GM10266 (cell line): ENCODE measurements around the gene STXBP5L.
"Not testable (repeated sequence)": the region's sequence is repeated elsewhere in the genome, so short reads cannot be mapped to it uniquely, and the experiment has no call there.

Source experiments
- DNase-seq: peaks from one replicate; pipeline ENCODE4 v3.0.0; 2012; ENCODE audit errors: extremely low spot score
- TF ChIP-seq, protein P1 (sequence below): IDR thresholded peaks from 2 replicates; pipeline ENCODE4 v1.5.1; 2012; ENCODE audit warnings: mild to moderate bottlenecking, low read depth; ENCODE audit not compliant: control insufficient read depth, insufficient read depth; ENCODE audit errors: missing control alignments

STXBP5L gene

DNA sequence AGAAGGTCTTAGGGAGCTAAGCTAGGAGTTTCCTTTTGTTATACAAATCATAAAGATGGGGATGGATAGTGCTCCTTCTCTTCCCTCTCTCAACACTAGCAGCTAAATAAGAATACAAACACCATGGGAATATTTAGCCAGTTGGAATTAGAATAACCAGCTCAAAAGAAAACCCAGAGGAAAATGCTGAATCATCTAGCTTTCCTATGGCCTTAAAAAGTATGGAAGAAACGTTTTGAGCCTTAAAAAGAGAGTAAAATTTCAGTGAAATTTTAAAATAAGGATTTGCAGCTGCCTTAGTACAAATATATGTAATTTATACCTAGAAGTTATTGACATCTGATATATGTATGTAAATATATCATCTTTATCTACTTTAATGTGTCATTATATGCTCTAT, 245.8 kb downstream of the STXBP5L start:
- TF ChIP-seq, protein P1, sequence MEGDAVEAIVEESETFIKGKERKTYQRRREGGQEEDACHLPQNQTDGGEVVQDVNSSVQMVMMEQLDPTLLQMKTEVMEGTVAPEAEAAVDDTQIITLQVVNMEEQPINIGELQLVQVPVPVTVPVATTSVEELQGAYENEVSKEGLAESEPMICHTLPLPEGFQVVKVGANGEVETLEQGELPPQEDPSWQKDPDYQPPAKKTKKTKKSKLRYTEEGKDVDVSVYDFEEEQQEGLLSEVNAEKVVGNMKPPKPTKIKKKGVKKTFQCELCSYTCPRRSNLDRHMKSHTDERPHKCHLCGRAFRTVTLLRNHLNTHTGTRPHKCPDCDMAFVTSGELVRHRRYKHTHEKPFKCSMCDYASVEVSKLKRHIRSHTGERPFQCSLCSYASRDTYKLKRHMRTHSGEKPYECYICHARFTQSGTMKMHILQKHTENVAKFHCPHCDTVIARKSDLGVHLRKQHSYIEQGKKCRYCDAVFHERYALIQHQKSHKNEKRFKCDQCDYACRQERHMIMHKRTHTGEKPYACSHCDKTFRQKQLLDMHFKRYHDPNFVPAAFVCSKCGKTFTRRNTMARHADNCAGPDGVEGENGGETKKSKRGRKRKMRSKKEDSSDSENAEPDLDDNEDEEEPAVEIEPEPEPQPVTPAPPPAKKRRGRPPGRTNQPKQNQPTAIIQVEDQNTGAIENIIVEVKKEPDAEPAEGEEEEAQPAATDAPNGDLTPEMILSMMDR: no peak
- no peak for DNase-seq

DNA sequence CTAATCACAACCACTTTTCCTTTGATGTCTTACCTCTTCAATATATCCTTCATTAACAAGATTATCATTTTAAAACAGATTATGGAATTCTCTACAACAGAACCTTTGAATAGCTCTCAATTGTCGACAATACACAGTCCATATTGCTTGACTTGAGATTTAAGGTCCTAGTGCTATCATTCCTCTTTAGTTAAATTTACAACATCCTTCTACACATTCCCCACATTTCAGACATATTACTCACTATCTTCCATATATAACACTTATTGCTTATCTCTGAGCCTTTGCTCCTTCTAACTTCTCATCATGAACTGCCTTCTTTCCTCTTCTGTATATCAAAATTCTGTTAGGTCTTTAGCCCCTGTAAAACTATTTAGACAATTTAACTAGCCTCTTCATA, 247.0 kb downstream of the STXBP5L start:
- TF ChIP-seq, protein P1: no peak

DNA sequence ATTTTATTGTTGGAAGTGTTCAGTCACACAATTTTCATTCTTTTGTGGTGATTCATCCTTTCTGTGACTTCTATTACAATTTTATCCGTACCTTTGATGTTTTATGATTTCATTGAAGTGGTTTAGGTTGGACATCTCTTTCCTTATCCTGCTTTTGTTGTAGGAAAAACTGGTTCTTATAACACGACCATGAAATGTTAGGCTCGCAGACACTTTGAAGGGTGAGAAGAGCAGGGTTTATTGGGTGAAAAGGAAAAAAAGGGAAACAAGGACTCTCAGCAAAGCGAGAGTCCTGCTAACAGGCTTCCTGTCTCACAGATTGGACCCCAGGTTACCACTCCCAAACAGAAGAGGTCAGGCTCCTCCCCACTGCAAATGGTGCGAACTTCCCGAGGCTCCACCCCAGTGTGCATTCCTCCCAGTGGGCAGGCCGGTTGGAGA, 257.4 kb downstream of the STXBP5L start:
- DNase-seq: no peak
- TF ChIP-seq, protein P1: no peak

More for the DNA sequence above, 247.0 kb downstream of the STXBP5L start:
- no peak for DNase-seq

DNA sequence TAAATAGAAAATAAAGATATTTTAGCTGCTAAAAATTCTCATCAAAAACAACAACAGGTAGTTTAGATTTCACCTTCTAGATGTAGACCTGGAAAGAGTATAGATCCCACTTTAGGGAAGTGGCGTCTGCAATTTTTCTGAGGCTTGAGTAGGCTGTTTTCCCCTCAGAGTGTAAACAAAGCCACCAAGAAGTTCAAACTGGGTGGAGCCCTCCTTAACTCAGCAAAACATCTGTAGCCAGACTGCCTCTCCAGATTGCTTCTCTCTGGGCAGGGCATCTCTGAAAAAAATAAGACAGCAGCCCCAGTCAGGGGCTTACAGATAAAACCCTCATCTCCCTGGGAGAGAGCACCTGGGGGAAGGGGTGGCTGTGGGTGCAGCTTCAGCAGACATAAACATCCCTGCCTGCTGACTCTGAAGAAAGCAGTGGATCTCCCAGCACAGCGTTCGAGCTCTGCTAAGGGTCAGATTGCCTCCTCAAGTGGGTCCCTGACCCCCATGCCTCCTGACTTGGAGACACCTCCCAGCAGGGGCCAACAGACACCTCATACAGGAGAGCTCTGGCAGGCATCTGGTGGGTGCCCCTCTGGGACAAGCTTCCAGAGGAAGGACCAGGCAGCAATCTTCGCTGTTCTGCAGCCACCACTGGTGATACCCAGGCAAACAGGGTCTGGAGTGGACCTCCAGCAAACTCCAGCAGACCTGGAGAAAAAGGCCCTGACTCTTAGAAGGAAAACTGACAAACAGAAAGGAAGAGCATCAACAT, 259.6 kb downstream of the STXBP5L start:
- TF ChIP-seq, protein P1: no peak
- DNase-seq: no peak

DNA sequence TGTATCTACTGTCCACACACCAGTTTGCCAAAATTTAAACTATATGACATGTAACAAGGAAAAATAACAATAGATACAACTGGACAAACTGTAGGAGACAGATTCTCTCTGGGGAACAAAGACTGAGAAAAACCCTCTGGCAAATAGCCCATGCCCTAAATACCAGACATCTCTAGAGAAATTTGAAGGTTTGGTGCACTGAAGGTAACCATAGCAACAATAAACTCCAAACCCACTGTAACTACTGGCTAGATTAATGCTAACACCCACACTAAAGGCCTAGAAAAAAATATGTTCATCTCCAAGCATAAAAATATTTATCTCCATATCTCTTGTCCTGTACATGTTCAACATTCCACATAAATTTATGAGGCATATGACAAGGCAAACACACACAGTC, 267.1 kb downstream of the STXBP5L start:
- DNase-seq: no peak
- TF ChIP-seq, protein P1: no peak

DNA sequence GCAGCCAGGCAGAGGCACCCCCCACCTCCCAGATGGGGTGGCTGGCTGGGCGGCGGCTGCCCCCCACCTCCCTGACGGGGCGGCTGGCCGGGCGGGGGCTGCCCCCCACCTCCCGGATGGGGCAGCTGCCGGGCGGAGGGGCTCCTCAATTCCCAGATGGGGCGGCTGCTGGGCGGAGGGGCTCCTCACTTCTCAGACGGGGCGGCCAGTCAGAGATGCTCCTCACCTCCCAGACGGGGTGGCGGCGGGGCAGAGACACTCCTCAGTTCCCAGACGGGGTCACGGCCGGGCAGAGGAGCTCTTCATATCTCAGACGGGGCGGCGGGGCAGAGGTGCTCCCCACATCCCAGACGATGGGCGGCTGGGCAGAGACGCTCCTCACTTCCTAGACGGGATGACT, 282.6 kb downstream of the STXBP5L start:
- DNase-seq: not testable (repeated sequence)

DNA sequence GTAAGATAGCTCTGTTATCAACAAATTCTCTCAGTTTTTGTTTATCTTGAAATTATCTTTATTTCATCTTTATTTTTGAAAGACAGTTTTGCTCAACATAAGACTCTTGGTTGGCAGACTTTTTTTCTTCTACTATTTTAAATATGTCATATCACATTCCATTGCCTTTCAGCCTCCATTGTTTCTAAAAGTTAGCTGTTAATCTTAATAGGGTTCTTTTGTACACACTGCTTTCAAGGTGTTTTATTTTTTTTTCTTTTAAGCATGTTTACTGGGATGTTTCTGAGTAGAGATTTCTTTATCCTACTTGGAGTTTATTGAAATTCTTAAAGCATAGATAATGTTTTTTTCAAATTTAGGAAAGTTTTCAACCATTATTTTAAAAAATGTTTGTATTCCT, 294.6 kb downstream of the STXBP5L start:
- TF ChIP-seq, protein P1: no peak
- DNase-seq: no peak

DNA sequence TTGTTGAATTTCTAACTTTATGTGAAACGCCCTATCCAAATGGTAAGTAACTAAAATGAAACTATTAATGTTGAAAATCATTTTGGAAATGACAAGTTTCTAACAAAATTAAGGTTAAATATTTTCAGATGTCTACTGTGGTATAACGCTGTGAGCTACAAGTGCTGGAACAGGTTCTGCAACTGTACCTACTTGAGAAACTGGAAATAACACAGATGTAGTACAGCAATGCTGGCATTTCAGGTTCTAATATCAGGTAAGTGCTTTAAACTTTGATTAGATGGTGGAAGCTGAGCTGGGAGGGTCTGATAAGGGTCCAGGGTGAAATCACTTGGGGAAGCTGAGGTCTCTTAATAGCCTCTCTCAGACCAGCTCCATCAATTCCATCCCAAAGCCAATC, 315.1 kb downstream of the STXBP5L start:
- no peak for DNase-seq
- TF ChIP-seq, protein P1: no peak
